C4-2B (cell line): ENCODE data around the gene FOXK2.

Experiments used
- CTCF ChIP-seq: fragments of 450-650 bp; conservative IDR thresholded peaks from 2 replicates; pipeline ENCODE4 v1.5.1; 2017; ENCODE audit warnings: mild to moderate bottlenecking
- ZFX ChIP-seq: fragments of 450-650 bp; IDR thresholded peaks from 2 replicates; pipeline ENCODE4 v1.6.1; 2017

- no peak for TF ChIP-seq CTCF
- TF ChIP-seq ZFX, result no peak
These were observed 8.4 kb downstream of the FOXK2 start for GRCh38 chr17:82527898-82528297.
